ENCODE data around the gene AKAP13.

AKAP13 gene

DNA sequence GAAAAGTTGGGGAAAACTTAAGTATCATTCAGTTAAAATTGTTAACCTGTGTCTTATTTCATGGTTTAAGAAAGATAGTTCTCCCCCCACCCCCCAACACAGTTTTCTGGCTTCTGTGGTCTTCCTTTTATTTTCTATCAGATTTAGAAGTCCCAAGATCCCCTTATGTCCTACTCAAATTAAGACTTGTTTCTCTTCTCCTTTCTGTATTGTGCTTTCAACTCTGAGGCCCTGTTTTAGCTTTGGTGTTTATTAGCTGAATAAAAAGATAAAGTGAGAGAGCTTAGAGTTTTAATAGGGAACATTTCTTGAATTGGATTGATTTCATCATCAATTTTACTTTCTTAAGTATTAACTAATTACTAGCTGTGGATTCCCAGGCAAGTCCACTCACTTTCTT, 62.6 kb downstream of the AKAP13 start:
- DNase-seq (ENCODE audit: extremely low spot score) = no peak
- ChIA-PET CTCF (interaction anchor here (0.6 kb wide), 1 partner anchor 9 kb away, joined by 4 read pairs; no protein-coding TSS in a partner anchor), POLR2A (no interaction called here)
- TF ChIP-seq, protein P1, sequence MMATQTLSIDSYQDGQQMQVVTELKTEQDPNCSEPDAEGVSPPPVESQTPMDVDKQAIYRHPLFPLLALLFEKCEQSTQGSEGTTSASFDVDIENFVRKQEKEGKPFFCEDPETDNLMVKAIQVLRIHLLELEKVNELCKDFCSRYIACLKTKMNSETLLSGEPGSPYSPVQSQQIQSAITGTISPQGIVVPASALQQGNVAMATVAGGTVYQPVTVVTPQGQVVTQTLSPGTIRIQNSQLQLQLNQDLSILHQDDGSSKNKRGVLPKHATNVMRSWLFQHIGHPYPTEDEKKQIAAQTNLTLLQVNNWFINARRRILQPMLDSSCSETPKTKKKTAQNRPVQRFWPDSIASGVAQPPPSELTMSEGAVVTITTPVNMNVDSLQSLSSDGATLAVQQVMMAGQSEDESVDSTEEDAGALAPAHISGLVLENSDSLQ (IDR thresholded peaks at IDR 0.05) = no peak
- TF ChIP-seq FOXK2 (IDR thresholded peaks at IDR 0.05) (no peak), FOXM1 (IDR thresholded peaks at IDR 0.05; ENCODE audit: borderline replicate concordance) (no peak), NFRKB (IDR thresholded peaks at IDR 0.05) (no peak), SP1 (IDR thresholded peaks at IDR 0.05) (no peak), TARDBP (IDR thresholded peaks at IDR 0.05) (no peak), FOXA1 (IDR thresholded peaks at IDR 0.05) (no peak)

DNA sequence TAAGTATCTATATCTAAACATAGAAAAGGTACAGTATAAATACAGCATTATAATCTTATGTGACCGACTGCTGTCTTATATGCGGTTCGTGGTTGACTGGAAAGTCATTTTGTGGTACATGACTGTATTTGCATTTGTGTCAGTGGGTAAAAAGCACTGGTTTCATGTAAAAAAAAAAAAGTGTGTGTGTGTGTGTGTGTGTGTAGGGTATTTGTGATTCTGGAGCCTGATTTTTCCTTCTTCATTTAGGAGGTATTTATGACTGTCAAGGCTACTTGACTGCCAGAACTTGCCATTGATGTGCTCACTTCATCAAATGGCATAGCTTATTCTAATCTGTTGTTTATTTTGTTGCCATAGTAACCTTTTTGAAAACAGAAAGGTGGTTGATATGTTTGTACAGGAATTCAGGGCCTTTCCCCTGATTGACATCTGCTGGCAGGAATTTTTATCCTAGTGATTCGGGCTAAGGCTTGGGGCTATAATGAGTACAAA, 63.2 kb downstream of the AKAP13 start:
- peak; percentile 48 for DNase-seq (ENCODE audit: extremely low spot score)
- ChIA-PET CTCF (interaction anchor here (0.6 kb wide), 1 partner anchor 10 kb away, joined by 4 read pairs; no protein-coding TSS in a partner anchor), POLR2A (no interaction called here)
- TF ChIP-seq FOXA1 (IDR thresholded peaks at IDR 0.05) (no peak), BHLHE40 (IDR thresholded peaks at IDR 0.05; ENCODE audit: borderline replicate concordance) (no peak), L3MBTL2 (conservative IDR thresholded peaks at IDR 0.05) (no peak), TARDBP (IDR thresholded peaks at IDR 0.05) (no peak), SUZ12 (IDR thresholded peaks at IDR 0.05) (no peak), ZNF384 (IDR thresholded peaks at IDR 0.05) (no peak)
- TF ChIP-seq, protein P1 (IDR thresholded peaks at IDR 0.05) = peak; percentile 81

DNA sequence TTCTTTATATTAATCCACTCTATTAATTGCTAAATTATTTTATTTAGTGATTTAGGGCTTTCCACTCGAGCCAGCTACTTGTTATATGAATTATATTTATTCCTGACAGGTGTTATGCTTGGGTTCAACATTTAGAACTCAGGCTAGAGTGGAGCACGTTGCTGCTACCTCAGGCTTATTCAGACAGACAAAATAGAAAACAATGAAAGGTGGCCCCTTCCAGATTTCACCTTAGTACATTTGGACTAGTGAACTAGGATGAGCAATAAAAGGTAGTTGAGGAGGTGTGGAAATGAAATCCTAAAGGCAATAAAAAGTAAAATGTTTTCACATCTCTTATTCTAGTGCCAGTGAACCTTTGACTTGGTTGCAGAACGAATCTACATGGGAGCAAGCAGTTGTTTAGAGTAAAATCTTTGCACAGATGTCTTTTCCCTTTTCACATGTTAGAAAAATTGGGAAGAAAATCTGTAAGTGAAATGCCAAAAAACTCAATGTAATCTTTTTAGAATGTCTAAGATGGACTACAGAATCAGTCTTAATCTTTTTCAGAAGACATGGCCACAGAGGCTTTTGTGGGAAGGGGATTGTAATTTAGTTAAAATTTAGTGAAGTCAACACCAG, 63.8 kb downstream of the AKAP13 start:
- ChIA-PET CTCF (no interaction called here), POLR2A (no interaction called here)
- no peak for DNase-seq (ENCODE audit: extremely low spot score)
- TF ChIP-seq ELF4 (IDR thresholded peaks at IDR 0.05) = no peak
- TF ChIP-seq SUZ12 (IDR thresholded peaks at IDR 0.05) = no peak
- no peak for TF ChIP-seq HDGF (IDR thresholded peaks at IDR 0.05; ENCODE audit: borderline replicate concordance)
- no peak for TF ChIP-seq TARDBP (IDR thresholded peaks at IDR 0.05)
- no peak for TF ChIP-seq ZNF384 (IDR thresholded peaks at IDR 0.05)
- no peak for TF ChIP-seq ARNT (IDR thresholded peaks at IDR 0.05)
- TF ChIP-seq SP1 (IDR thresholded peaks at IDR 0.05) = no peak
- TF ChIP-seq, protein P1 (IDR thresholded peaks at IDR 0.05) = no peak
- no peak for TF ChIP-seq LEF1 (IDR thresholded peaks at IDR 0.05; ENCODE audit: borderline replicate concordance)
- no peak for TF ChIP-seq NFRKB (IDR thresholded peaks at IDR 0.05)
- no peak for TF ChIP-seq FOXM1 (IDR thresholded peaks at IDR 0.05; ENCODE audit: borderline replicate concordance)

DNA sequence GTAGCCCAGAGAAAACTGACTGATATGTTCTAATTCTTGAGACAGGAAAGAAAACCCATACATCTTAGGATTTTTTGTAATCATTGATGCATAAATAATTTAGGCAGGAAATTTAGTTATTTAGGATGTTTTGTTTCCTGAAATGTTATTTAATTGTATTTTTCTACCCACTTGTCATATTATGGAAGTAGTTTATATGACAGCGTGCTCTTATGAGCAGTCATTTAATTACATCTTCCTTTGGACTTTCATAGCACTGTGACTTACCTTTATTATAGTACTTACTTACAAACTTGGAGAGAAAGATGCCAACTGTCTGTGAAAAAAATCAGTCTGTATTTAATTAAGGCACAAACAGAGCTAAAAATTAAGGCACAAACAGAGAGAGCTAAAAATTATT, 65.0 kb downstream of the AKAP13 start:
- ChIA-PET CTCF (interaction anchor here (0.6 kb wide), 1 partner anchor 12 kb away, joined by 3 read pairs; no protein-coding TSS in a partner anchor), POLR2A (no interaction called here)
- no peak for TF ChIP-seq NFRKB (IDR thresholded peaks at IDR 0.05)
- TF ChIP-seq ARNT (IDR thresholded peaks at IDR 0.05) = no peak
- no peak for TF ChIP-seq LEF1 (IDR thresholded peaks at IDR 0.05; ENCODE audit: borderline replicate concordance)
- no peak for TF ChIP-seq FOXK2 (IDR thresholded peaks at IDR 0.05)
- TF ChIP-seq CTBP1 (IDR thresholded peaks at IDR 0.05; ENCODE audit: borderline replicate concordance) = no peak
- no peak for TF ChIP-seq FOXA1 (IDR thresholded peaks at IDR 0.05)
- no peak for TF ChIP-seq L3MBTL2 (conservative IDR thresholded peaks at IDR 0.05)
- no peak for TF ChIP-seq SUZ12 (IDR thresholded peaks at IDR 0.05)
- no peak for TF ChIP-seq ZNF384 (IDR thresholded peaks at IDR 0.05)
- no peak for TF ChIP-seq HDGF (IDR thresholded peaks at IDR 0.05; ENCODE audit: borderline replicate concordance)
- no peak for TF ChIP-seq TARDBP (IDR thresholded peaks at IDR 0.05)
- TF ChIP-seq ELF4 (IDR thresholded peaks at IDR 0.05) = no peak
- no peak for TF ChIP-seq FOXM1 (IDR thresholded peaks at IDR 0.05; ENCODE audit: borderline replicate concordance)
- TF ChIP-seq, protein P1 (IDR thresholded peaks at IDR 0.05) = no peak
- TF ChIP-seq SP1 (IDR thresholded peaks at IDR 0.05) = no peak
- DNase-seq (ENCODE audit: extremely low spot score) = no peak

DNA sequence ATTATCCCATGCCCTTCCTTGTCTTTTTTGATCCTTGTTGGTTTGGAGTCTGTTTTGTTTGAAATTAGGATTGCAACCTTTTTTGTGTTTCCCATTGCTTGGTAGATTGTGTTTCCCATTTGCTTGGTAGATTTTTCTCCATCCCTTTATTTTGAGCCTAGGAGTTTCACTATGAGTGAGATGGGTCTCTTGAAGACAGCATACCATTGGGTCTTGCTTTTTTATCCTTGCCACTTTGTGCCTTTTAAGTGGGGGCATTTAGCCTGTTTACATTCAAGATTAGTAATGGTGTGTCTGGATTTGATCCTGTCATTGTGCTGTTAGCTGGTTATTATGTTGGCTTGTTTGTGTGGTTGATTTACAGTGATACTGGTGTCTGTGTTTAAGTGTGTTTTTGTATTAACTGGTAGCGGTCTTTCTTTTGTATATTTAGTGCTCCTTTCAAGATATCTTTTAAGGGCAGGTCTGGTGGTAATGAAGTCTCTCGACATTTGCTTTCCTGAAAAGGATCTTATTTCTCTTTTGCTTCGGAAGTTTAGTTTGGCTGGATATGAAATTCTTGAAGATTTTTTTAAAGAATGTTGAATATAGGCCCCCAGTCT, 70.8 kb downstream of the AKAP13 start:
- POLR2A ChIA-PET = no interaction called here
- TF ChIP-seq HDGF (IDR thresholded peaks at IDR 0.05; ENCODE audit: borderline replicate concordance) (no peak), CTBP1 (IDR thresholded peaks at IDR 0.05; ENCODE audit: borderline replicate concordance) (no peak), ELF4 (IDR thresholded peaks at IDR 0.05) (no peak), TARDBP (IDR thresholded peaks at IDR 0.05) (no peak), FOXK2 (IDR thresholded peaks at IDR 0.05) (no peak), SUZ12 (IDR thresholded peaks at IDR 0.05) (no peak), FOXA1 (IDR thresholded peaks at IDR 0.05) (no peak), BHLHE40 (IDR thresholded peaks at IDR 0.05; ENCODE audit: borderline replicate concordance) (no peak), NFRKB (IDR thresholded peaks at IDR 0.05) (no peak), ARNT (IDR thresholded peaks at IDR 0.05) (no peak), L3MBTL2 (conservative IDR thresholded peaks at IDR 0.05) (no peak), LEF1 (IDR thresholded peaks at IDR 0.05; ENCODE audit: borderline replicate concordance) (no peak), FOXM1 (IDR thresholded peaks at IDR 0.05; ENCODE audit: borderline replicate concordance) (no peak), SP1 (IDR thresholded peaks at IDR 0.05) (no peak), ZNF384 (IDR thresholded peaks at IDR 0.05) (no peak)
- TF ChIP-seq, protein P1 (IDR thresholded peaks at IDR 0.05) = no peak
- CTCF ChIA-PET = no interaction called here

More for the DNA sequence above, 70.8 kb downstream of the AKAP13 start:
- DNase-seq (ENCODE audit: extremely low spot score) = no peak

Data from HEK293T (cell line).